GM18511 (cell line): ENCODE data around the gene HIGD2A.

Source experiments
- ATAC-seq: cut with Tn5 transposase; IDR thresholded peaks from one replicate; pipeline ENCODE4 v1.9.1; 2021; ENCODE audit warnings: mild to moderate bottlenecking, moderate library complexity; ENCODE audit not compliant: unreplicated experiment

Gene HIGD2A

DNA sequence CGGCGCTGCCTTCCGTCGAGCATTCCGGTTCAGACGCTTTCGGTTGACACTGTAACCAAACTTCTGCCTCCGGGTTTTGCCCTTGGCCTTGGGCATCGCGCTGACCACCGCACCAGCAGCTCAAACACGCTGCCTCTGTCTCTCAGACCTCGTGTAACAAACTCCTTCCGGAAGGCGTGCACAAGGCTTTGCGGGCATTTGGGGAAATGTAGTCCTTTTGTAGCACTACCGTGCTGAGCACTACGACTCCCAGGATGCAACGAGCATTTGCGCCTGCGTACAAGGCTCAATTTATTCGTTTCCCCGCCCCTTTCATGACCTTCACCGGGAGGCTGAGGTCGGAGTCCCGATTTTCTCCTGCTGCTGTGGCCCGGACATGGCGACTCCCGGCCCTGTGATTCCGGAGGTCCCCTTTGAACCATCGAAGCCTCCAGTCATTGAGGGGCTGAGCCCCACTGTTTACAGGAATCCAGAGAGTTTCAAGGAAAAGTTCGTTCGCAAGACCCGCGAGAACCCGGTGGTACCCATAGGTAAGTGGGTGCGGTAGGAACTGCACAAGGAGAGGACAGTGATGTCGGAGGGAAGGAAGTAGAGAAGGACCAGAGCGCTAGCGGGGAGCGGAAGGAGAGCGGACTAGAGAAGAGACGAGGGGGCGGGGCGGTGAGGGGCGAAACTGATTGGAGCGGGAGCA, at the start of gene HIGD2A, which contains the start of gene NOP16:
Gene HIGD2A, plus strand, starts transcription at position 308 of the 691 bp plus-strand sequence. Its CDS starts 69 bp downstream, at position 377.
Gene NOP16, minus strand, starts transcription at position 155 of the 691 bp plus-strand sequence. Its CDS starts 59 bp downstream, at position 96.
- ATAC-seq: peak; percentile 92

DNA sequence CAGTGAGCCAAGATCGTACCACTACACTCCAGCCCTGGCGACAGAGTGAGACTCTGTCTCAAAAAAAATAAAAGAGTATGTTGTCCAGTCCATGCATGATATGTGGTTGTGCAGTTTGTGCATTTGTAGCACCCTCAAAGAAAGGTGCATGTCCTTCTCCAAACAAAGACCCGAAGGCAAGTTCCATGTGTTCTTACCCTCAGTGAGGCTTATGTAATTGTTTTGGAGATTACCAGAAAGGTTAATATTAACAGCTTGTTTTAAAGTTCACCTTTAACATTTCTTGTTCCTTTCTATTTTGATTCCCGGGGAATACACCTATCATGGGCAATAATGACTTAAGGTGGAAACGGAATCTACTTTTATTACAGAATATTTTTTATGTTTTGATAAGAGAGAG, 49.2 kb upstream of the HIGD2A start:
- ATAC-seq: no peak

DNA sequence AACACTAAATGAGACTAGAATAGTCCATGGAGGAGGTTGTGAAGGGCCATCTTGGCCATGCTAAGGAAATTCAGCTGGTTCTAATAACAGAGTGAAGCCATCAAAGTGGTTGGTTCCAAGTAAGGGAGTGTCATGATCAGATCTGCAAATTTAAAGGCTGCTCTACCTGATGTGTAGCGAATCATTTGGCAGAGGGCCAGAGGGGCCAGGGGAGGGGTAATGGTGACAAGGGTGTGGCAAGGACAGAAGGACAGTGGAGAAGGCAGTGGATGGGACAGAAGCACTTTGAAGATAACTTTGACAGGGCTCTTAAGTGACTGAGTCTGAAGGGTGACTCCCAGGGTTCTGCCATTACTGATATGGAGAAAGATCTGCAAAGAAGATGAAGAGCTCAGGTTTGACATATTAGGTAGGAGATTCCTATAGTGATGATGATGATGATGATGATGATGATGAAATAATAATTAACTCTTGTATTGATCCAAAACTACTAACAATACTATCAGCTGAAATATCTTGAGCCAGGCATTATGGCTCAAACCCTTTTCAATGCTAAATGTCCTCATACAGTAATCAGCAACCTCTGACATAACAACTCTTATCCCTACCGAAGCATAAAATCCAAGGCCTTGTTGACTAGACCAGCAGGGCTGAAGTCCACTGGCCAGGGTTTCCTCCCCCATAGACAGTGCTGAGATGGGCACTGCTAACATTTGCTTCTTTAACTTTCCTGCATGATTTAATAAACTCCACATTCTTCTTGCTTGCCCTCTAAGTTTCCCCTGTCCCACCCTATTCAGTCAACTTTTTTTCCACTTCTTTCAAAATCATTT, 47.0 kb upstream of the HIGD2A start:
- ATAC-seq: no peak

- no peak for ATAC-seq
These were observed 46.4 kb upstream of the HIGD2A start for GRCh38 chr5:176342158-176342483.

GRCh38 chr5:176342766-176343458, 45.6 kb upstream of the HIGD2A start:
- no peak for ATAC-seq

DNA sequence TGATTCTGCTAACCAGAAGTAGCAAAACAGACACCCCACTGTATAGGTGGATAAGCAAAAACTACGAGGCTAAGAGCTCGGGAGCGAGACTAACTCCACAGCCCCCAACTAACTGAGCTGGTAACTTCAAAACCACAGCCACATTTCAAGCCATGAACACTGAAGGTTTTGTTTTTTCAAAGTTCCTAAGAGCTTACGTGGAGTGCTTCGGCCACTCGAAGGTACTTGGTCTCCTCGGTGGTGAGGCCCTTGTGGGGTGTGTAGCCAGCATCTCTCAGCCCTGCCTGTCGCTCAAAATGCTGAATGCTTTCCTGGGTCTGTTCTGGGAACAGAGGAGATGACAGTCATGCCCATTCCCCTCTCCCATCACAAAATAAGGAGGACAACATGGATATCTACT, 38.1 kb upstream of the HIGD2A start:
- ATAC-seq: no peak

DNA sequence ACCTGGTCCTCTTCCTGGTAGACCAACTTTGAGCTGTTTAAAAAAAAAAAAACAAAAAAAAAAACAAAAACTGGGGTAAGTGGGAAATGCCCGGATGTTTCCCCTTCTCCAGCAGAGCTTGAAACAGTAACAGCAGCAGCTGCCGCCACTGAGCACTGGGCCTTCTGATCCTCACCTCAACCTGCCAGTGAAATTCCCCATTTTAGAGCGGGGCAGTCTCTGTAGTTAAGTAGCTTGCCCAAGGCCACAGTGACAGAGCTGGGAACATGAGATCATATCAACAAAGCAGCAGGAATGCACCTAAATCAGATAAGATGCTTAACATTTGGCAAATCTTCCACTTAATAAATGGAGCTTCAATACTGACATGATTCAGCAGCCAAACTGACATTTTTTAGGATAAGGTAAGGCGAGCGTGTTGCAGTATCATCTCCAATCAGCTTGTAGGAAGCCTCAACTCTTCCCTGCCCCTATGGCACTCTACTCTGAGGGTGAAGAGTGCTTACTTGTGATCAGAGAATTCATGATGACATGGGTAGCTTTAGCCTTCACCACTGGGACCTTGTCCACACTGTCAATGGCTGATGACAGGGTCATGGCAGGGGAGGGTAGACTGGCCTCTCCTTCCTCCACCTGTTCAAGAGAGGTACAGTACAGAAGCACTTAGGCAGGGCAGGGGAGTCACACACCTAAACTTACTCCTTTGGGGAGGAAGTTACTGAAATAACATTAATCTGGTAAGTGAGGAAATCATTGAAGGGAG, 36.3 kb upstream of the HIGD2A start:
- no peak for ATAC-seq

- no peak for ATAC-seq
These were observed 35.0 kb upstream of the HIGD2A start for GRCh38 chr5:176353533-176353932.

GRCh38 chr5:176355400-176356178, 33.0 kb upstream of the HIGD2A start:
- no peak for ATAC-seq

DNA sequence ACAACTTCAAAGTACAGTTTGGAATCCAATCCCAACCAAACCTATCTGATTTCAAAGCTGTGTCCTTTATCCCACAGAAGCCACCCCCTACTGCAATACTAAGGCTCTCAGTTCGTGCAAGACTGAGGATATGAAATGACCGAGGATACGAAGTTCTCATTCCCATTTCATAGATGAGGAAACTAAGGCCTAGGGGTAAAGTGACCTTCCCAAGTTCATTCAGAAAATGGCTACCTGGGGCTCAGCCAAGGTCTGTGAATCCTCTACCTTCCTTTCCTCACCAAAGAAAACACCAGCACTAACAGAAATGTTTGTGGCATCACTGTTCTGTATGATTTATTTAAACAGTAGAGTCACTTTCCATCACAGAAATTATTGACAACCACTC, 32.4 kb upstream of the HIGD2A start:
- no peak for ATAC-seq

DNA sequence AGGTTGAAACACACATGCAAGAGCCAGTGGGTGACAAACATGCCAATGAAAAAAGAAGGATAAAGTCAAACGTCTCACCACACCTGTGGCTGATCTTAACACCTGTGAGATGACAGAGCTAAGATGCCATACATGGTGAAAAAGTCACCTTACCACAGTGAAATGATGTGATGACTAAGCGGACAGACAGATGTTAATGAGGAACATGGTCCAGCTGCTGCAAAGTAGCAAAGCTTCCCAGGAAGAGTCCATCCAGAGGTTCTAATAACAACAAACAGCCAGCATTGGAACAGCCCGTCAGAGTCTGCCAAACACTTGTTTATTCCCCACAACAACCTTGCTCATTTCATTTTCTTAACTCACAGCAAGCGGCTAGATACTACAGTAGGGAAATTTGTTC, 28.9 kb upstream of the HIGD2A start:
- ATAC-seq: no peak

- ATAC-seq: peak; percentile 19
These were observed 27.6 kb upstream of the HIGD2A start for GRCh38 chr5:176360894-176361436.

- ATAC-seq: peak; percentile 87
These were observed 26.9 kb upstream of the HIGD2A start, which contains the start of gene KIAA1191 for GRCh38 chr5:176361437-176362232. Gene KIAA1191 (minus strand): TSS chr5:176361764. CDS start chr5:176359508, 2,256 bp downstream.

- ATAC-seq: peak; percentile 10
These were observed 26.4 kb upstream of the HIGD2A start for GRCh38 chr5:176362233-176362490.

DNA sequence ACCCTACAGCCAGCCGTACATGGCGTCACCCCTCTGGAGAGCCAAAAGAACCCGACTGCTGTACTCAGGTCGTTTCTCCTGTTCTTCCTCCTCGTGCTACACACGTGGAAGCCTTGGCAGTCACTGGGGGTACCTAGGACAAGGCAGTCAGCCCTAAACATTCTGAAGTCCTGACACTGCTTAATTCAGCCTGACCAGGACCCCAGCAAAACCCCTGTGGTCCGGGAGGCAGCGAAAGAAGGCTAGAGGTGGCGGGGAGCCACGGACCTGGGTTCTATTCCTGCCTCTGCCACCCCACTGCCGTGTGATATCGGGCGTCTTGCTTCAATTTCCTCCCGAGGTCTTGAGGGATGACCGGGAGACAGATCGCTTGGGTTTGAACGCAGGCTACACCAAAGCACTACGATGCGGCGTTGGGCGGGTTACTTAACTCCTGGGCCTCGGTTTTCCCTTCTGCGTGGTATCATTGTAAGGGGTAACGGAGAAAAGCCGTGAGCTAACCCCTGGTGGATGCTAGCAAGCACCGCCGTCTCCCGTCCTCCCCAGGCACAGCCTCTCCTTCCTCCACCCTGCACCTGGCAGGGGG, 23.7 kb upstream of the HIGD2A start:
- no peak for ATAC-seq

DNA sequence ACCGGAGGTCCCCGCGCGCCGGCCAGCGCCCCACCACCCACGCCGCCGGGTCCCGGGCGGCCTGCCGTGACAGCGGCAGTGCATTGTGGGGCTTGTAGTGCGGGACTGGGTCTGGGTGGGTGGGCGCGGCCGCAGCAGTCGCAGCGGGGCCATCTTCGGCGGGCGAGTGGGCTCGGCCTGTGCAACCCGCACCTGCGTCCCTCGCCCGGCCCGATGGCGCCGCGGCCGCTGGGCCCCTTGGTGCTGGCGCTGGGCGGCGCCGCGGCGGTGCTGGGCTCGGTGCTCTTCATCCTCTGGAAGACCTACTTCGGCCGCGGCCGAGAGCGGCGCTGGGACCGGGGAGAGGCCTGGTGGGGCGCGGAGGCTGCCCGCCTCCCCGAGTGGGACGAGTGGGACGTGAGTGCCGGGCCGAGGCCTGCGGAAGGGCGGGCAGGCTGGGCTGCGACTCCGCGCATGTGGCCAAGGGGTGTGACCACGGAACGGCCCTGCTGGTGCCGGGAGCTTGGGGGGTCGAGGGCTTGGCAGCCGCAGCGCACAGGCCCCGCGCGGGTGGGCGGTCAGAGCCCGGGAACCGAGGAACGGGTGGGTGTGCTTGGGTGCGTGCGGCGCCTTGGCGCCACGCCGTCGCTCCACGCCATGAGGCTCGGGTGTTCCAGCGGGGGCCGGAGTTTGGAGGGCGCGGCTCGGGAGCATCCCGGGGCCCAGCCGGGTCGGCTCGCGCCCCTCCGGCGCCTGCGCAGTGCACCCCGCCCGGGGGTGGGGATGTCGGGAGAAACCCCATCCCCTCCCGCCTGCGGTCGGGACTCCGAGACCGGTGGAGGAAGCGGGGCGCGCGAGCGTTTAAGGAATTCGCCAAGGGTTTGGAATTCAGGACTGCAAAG, 23.0 kb upstream of the HIGD2A start, which contains the start of gene ARL10:
Gene ARL10, plus strand, starts transcription at position 137 of the 881 bp plus-strand sequence. Its CDS starts 77 bp downstream, at position 214.
- ATAC-seq: peak; percentile 46

DNA sequence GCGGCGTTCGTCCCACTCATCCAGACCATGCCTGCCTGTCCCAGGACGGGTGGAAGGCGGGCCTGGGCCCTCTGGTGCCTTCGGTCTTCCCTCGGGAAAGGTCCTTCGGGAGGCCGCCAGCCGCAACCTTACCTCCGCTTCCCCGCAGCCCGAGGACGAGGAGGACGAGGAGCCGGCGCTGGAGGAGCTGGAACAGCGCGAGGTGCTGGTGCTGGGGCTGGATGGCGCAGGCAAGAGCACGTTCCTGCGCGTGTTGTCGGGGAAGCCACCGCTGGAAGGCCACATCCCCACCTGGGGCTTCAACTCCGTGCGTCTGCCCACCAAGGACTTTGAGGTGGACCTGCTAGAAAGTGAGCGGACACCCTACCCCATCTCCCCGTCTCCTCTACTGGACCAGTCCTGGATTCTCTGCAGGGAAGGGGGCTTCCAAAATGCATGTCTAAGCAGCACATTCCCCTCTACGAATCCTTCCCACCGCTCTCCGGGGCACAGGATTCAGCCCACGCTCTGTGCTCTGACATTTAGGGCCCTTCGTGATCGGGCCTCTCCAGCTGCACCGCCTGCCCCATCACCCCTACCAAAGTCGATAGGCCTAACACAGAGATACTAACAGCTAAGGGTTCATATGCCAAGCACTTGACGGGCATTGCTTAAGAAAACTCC, 22.2 kb upstream of the HIGD2A start:
- no peak for ATAC-seq
